ENCODE results near the gene ACTRT3.
"Not testable (repeated sequence)": the region's sequence is repeated elsewhere in the genome, so short reads cannot be mapped to it uniquely, and the experiment has no call there.

Gene ACTRT3

GRCh38 chr3:169746924-169747323 lies 22.4 kb downstream of the ACTRT3 start:
- no peak for DNase-seq (ENCODE audit: low spot score)
- Histone ChIP-seq H3K4me3 (no peak overlapping the region), H3K27ac (no peak overlapping the region)
- no peak for TF ChIP-seq CTCF (IDR thresholded peaks at IDR 0.05)

GRCh38 chr3:169744366-169745054 lies 24.9 kb downstream of the ACTRT3 start:
- H3K27ac ChIP-seq: no peak overlapping the region
- DNase-seq (ENCODE audit: low spot score): no peak
- no peak overlapping the region for H3K4me3 ChIP-seq
- no peak for TF ChIP-seq CTCF (IDR thresholded peaks at IDR 0.05)

GRCh38 chr3:169739067-169739466 lies 30.3 kb downstream of the ACTRT3 start:
- DNase-seq (ENCODE audit: low spot score): no peak
- no peak for TF ChIP-seq CTCF (IDR thresholded peaks at IDR 0.05)

GRCh38 chr3:169731857-169732256 lies 37.5 kb downstream of the ACTRT3 start:
- not testable (repeated sequence) for H3K27ac ChIP-seq; H3K4me3 ChIP-seq; DNase-seq (ENCODE audit: low spot score)

More at GRCh38 chr3:169739067-169739466, 30.3 kb downstream of the ACTRT3 start:
- Histone ChIP-seq H3K27ac (no peak overlapping the region), H3K4me3 (no peak overlapping the region)

GRCh38 chr3:169722724-169723123 lies 46.6 kb downstream of the ACTRT3 start:
- Histone ChIP-seq H3K4me3 (no peak overlapping the region), H3K27ac (no peak overlapping the region)
- no peak for DNase-seq (ENCODE audit: low spot score)
- no peak for TF ChIP-seq CTCF (IDR thresholded peaks at IDR 0.05)

- not testable (repeated sequence) for H3K4me3 ChIP-seq; H3K27ac ChIP-seq; DNase-seq (ENCODE audit: low spot score)
Observed at GRCh38 chr3:169718415-169718814, 50.9 kb downstream of the ACTRT3 start.
